ENCODE results near the gene FLVCR2. TPM values are rescaled to one million over a fixed set of nuclear protein-coding genes. Genes with fewer than 3 reads are reported as not detected.

The FLVCR2 gene
- total and polyA plus RNA-seq, 2 experiments from 2014 or later, result 0.33 TPM; not detected in 1

DNA sequence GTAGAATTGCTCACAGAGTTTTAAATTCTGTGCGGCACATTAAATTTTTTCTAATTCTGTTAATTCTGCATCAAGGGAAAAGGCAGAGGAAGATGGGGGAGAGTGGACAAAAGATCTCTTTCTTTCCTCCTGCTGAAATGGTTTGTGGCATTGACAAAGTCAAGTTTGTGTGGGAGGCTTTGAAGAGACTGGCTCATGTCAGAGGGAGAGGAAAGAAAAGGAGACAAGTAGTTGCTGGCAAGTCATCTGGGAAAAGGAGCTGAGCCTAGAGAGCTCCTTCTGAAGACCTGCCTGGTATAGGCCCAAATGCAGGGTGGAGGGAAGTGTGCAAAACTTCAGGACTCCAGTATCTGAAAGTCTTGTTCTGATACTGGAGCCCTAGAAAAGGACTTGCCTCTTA lies 119.0 kb downstream of the FLVCR2 start:
- Histone ChIP-seq H3K4me1 (ENCODE audit: insufficient read depth) (peaks cover 1% of the 10 kb centered on the region; the same call in 1 of the 2 replicates), H3K27me3 (replicated peaks; ENCODE audit: insufficient read depth) (no peaks in the 10 kb centered on the region), H3K27ac (no peak overlapping the region), H3K36me3 (ENCODE audit: low read depth) (peaks cover 8% of the 10 kb centered on the region; the same call in 1 of the 2 replicates), H3K9ac (no peak overlapping the region), H3K4me2 (ENCODE audit: unreplicated experiment) (no peak overlapping the region), H3F3A (ENCODE audit: insufficient read depth) (0 out of 2 replicates have a peak, but pooled peaks cover 3% of the 10 kb centered on the region), H3K9me3 (ENCODE audit: low read depth) (no peaks in the 10 kb centered on the region), H2AFZ (no peak overlapping the region), H3K79me2 (ENCODE audit: insufficient read depth) (no peaks in the 10 kb centered on the region), H3K9me2 (ENCODE audit: insufficient read depth) (no peaks in the 10 kb centered on the region), H4K20me1 (ENCODE audit: insufficient read depth) (no peaks in the 10 kb centered on the region), H3K4me3 (no peak overlapping the region)
- TF ChIP-seq EZH2phosphoT487 (IDR thresholded peaks at IDR 0.05; ENCODE audit: insufficient read depth, low read depth) (no peak), EZH2 (IDR thresholded peaks at IDR 0.05; ENCODE audit: insufficient read depth, poor library complexity, severe bottlenecking) (no peak)
- DNase-seq, result no peak
- in situ Hi-C loops (cut with MboI), result no loop called here
- 97 to 100% methylated on average over 1 of the region's 1 CpG for WGBS, 2 experiments (ENCODE audit: low coverage in 1 of 2, low lambda C conversion rate in 2 of 2, missing lambda C conversion rate in 2 of 2)

Small RNA genes within 50 kb of the gene (small RNA-seq; reads per million reads assigned to genes)
- gene RNA5SP387 (ENCODE audit: low read depth, low replicate concordance), result not detected

Other genes with a start within 250 kb of the FLVCR2 start
- gene JDP2, start 150.6 kb upstream of the FLVCR2 start, total RNA-seq (2014; rRNA removed; shearing (Covaris generic)), result 163 and 174 TPM in 2 replicates
- gene JDP2, start 150.6 kb upstream of the FLVCR2 start, polyA plus RNA-seq (2016; fragmentation: Nextera tagmentation; extraction: Ambion mirVana), result 20.0 and 21.5 TPM in 2 replicates
- gene BATF, start 56.2 kb upstream of the FLVCR2 start, total RNA-seq (2014; rRNA removed; shearing (Covaris generic)), result not detected in 2 replicates
- 0.56 TPM in 1 of 2 replicates, not detected in the other for gene BATF, start 56.2 kb upstream of the FLVCR2 start, polyA plus RNA-seq (2016; fragmentation: Nextera tagmentation; extraction: Ambion mirVana)
- gene ERG28, start 82.3 kb downstream of the FLVCR2 start, total RNA-seq (2014; rRNA removed; shearing (Covaris generic)), result 6.6 and 8.9 TPM in 2 replicates
- 21.4 and 22.2 TPM in 2 replicates for gene ERG28, start 82.3 kb downstream of the FLVCR2 start, polyA plus RNA-seq (2016; fragmentation: Nextera tagmentation; extraction: Ambion mirVana)
- gene TTLL5, start 82.6 kb downstream of the FLVCR2 start, total RNA-seq (2014; rRNA removed; shearing (Covaris generic)), result 14.8 and 17.8 TPM in 2 replicates
- 14.3 and 14.6 TPM in 2 replicates for gene TTLL5, start 82.6 kb downstream of the FLVCR2 start, polyA plus RNA-seq (2016; fragmentation: Nextera tagmentation; extraction: Ambion mirVana)

Data from GM23248 (cell line).